ENCODE results near the gene TAMM41. TPM values are rescaled to one million over a fixed set of nuclear protein-coding genes. Genes with fewer than 3 reads are reported as not detected.
"Not testable (repeated sequence)": the region's sequence is repeated elsewhere in the genome, so short reads cannot be mapped to it uniquely, and the experiment has no call there.

Gene TAMM41, protein sequence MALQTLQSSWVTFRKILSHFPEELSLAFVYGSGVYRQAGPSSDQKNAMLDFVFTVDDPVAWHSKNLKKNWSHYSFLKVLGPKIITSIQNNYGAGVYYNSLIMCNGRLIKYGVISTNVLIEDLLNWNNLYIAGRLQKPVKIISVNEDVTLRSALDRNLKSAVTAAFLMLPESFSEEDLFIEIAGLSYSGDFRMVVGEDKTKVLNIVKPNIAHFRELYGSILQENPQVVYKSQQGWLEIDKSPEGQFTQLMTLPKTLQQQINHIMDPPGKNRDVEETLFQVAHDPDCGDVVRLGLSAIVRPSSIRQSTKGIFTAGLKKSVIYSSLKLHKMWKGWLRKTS
- total RNA-seq = 19.7 TPM
- long read RNA-seq, transcript TAMM41-206 (8 exons, 1,213 nt) = major isoform, 7 of 25 reads
- long read RNA-seq, partial matches to known transcripts = 8 of 25 reads
- long read RNA-seq, other reads (novel, unspliced or antisense) = 8 of 25 reads

DNA sequence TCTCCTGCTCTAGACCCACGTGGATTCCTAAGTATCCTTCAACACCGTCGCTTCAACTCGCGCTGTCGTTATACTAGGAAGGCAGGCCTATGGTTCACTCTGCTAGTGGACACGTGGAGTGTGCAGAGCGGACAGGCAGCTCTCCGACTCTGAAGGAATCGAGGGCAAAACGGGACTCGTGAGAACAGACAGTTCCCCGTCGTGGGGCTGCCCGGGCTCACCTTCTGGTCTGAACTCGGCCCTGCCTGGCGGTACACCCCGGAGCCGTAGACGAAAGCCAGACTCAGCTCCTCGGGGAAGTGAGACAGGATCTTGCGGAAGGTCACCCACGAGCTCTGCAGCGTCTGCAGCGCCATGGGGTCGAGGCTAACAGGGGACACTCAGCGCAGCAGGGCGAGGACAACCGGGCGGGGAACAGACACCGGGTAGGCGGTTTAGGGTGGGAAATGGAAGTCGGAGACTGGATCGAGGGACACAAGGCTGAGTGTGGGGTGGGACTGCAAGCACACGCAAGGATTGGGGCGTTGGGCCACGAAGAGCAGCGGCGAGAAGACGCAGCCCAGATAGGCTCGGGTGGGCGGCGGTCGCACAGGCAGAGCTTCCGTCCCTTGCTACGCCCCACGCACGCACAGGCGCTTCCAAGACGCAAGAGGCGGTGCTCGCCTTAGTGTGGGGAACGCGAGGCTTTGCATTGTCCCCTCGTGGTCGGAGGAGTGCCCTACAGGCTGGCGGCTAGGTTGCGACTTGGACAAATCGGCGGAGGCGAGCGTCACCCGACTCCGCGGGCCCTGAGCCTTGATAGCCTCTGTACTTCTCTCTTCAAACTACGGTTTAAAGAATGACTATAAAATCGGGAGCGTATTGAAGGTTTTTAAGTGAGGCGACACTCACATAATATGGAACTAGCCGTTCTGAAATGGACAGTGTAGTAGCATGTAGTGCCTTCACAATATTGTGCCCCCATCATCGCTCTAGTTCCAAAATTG, at the start of gene TAMM41:
Gene TAMM41 (minus strand): TSS at position 605 of the 986 bp plus-strand sequence. CDS start 249 bp downstream, at position 356.
- peak; percentile 94 for DNase-seq (ENCODE audit: low spot score)

DNA sequence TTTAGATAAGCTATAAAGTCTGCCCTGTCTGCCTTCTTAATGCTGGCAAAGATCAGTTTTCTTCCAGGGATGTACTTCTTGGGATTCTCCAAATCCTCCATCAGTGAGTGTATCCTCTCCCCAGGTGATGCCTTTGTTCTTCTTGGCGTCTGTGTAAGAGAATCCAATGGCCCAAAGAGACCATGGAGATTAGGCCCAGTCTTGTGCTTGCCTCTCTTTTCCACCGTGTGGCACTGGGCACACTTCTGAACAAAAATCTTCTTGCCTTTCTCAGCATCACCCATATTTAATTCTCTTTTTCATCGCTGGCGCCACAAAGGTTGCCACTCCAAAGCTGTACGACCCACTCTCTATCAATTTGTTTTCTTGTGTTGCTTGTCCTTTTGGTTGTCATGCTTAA, 32.2 kb upstream of the TAMM41 start:
- no peak for DNase-seq (ENCODE audit: low spot score)

DNA sequence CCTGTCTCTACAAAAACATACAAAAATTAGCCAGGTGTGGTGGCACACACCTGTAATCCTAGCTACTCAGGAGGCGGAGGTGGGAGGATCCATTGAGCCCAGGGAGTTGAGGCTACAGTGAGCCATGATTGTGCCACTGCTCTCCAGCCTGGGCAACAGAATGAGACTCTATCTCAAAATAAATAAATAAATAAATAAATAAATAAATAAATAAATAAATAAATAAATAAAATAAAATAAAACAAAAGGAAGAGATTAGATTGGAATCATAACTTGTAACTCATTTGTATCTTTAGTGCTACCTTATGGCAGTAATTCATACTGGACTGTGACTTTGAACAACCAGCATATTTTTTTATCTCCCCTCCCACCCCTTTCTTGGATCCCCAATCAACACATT, 28.0 kb upstream of the TAMM41 start:
- DNase-seq (ENCODE audit: low spot score) = not testable (repeated sequence)

DNA sequence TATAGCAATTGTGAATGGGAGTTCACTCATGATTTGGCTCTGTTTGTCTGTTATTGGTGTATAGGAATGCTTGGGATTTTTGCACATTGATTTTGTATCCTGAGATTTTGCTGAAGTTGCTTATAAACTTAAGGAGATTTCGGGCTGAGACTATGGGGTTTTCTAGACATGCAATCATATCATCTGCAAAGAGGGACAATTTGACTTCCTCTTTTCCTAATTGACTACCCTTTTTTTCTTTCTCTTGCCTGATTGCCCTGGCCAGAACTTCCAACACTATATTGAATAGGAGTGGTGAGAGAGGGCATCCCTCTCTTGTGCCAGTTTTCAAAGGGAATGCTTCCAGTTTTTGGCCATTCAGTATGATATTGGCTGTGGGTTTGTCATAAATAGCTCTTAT, 17.1 kb upstream of the TAMM41 start:
- not testable (repeated sequence) for DNase-seq (ENCODE audit: low spot score)

DNA sequence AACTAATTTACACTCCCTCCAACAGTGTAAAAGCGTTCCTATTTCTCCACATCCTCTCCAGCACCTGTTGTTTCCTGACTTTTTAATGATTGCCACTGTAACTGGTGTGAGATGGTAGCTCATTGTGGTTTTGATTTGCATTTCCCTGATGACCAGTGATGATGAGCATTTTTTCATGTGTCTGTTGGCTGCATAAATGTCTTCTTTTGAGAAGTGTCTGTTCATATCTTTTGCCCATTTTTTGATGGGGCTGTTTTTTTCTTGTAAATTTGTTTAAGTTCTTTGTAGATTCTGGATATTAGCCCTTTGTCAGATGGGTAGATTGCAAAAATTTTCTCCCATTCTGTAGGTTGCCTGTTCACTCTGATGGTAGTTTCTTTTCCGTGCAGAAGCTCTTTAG, 15.9 kb upstream of the TAMM41 start:
- not testable (repeated sequence) for DNase-seq (ENCODE audit: low spot score)

DNA sequence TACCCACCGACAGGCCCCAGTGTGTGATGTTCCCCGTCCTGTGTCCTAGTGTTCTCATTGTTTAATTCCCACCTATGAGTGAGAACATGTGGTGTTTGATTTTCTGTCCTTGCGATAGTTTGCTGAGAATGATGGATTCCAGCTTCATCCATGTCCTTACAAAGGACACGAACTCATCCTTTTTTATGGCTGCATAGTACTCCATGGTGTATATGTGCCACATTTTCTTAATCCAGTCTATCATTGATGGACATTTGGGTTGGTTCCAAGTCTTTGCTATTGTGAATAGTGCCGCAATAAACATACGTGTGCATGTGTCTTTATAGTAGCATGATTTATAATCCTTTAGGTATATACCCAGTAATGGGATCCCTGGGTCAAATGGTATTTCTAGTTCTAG, 15.5 kb upstream of the TAMM41 start:
- DNase-seq (ENCODE audit: low spot score) = not testable (repeated sequence)

DNA sequence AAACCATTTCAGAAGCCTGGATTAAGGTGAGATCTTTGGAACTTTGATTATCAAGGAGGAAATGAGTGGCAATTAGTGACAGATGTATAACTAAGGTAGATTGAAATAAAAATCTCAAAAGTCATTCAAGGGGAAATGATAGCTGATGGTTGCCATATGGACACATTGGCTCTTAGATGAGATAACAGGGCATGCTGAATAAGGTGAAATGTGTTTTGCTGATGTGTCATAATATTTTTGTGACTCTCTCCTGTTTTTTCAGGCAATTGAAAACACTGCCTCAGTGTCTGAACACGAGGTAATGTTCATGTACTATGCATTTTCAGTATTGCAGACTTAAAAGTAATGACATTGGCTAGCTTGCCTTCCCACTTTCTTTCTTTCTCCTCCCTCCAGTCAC, 13.5 kb upstream of the TAMM41 start:
- not testable (repeated sequence) for DNase-seq (ENCODE audit: low spot score)

DNA sequence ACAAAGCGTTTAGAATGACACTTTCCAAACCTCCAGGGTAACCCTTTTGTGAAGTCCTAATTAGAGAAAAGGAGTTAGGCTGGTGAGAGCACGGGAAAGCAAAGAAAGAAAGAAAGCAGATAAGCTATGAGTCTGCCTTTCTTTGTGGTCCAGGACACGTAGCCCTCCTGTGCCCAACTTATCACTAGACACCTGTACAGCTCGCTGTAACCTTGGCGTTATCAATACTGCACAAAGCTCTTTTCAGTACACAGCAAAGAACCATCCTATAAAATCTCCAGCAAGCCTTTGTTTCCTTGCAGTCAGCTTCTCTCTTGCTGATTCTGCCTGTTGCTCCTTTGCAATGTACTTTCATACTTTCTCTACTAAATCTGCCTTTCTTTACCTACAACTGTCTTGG, 6.8 kb upstream of the TAMM41 start:
- no peak for DNase-seq (ENCODE audit: low spot score)

DNA sequence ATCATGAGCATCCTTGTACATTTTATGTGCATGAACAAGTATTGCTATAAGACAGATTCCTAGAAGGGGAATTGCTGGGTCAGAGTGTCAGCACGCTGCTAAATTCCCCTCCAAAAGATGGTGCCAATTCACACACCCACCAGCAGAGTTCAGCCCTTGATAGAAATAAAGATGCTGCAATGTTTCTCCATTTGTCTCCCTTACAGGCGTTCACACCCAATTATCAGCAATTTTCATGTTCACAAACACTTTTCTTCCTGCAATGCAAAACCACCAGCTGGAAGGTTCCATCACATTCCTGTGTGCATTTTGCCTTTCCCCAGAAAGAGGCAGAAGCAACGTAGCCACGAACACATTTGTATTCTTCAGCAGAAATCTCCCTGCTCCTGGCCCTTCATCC, 3.3 kb upstream of the TAMM41 start:
- DNase-seq (ENCODE audit: low spot score) = no peak

DNA sequence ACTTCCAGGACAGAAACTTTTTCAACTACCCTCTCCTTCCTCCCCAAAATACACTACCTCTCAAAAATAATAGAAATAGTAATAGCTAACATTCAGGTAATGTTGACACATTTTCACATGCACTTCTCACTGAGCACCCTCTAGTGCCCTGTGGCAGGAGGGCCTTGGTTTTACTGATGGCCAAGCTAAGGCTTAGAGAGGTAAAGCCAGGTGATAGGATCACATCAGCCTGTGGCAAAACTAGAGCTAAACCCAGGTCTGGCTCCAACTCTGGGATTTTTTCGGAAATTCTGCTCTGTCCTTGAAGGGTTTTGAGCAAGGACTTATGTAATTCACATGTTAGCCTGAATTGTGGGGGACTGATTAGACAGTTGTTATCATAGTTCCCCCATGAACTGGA, 922 bp upstream of the TAMM41 start:
- DNase-seq (ENCODE audit: low spot score) = no peak

DNA sequence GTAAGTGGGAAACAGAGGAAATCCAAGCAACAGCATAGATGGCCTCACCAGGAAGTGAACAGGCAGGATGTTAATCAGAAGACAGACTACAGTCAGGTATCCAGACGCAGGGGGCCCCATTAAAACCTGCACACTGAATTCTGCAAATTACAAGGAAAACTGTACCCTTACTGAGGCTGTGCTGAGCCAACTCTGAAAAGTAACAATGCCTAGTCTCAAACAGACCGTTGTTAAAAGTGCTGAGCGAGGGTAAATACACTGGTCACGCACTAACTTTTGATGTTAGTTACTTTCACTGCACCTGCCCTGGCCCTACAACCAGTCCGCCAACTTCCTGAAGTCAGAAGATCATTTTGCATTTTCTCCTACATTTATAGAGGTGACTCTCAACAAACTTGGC, 1.0 kb downstream of the TAMM41 start:
- DNase-seq (ENCODE audit: low spot score) = no peak

DNA sequence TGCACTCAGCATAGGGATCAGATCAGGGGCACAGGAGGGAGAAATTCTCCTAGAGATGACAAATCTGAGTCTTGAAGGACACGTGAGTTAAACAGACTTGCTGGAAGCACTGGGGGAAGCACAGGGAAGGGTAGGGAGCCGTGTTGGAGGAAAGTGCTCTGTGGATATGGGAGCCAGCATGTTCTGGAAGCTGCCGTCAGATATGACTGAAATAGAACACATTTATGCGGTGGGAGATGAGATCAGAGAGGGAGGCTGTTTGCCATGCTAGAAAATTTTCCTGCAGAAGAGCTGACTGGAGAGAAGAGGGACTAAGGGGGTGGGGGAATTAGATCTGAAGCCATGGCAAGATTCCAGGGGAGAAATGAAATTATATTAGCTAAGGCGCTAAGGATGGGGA, 1.8 kb downstream of the TAMM41 start:
- DNase-seq (ENCODE audit: low spot score) = no peak

DNA sequence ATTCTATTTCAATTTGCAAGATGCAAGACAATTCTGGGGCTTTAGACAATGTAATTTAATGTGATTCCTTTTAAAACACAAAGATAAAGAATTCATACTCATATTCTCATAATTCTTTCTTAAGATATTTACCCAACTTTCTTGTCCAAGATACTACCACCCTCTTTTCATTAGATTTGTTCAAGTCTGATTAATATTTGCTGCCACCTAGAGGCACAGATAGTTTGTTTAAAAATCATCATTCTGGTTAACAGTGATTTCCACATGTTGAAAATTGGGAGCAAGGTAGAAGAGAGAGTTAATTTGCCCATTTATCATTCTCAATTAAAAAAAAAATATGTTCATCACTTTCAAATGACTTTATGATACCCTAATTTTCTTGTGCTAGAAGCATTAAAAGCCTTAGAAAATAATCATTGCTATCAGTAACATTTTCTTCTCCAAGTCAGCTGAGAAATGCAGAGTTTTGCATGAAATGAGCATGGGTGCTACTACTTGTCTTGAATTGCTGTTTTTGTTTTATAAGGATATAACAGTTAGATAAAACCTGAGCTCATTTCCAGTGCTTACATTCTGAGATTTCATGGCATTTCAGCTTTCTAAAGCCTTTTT, 11.6 kb downstream of the TAMM41 start:
- DNase-seq (ENCODE audit: low spot score) = no peak

DNA sequence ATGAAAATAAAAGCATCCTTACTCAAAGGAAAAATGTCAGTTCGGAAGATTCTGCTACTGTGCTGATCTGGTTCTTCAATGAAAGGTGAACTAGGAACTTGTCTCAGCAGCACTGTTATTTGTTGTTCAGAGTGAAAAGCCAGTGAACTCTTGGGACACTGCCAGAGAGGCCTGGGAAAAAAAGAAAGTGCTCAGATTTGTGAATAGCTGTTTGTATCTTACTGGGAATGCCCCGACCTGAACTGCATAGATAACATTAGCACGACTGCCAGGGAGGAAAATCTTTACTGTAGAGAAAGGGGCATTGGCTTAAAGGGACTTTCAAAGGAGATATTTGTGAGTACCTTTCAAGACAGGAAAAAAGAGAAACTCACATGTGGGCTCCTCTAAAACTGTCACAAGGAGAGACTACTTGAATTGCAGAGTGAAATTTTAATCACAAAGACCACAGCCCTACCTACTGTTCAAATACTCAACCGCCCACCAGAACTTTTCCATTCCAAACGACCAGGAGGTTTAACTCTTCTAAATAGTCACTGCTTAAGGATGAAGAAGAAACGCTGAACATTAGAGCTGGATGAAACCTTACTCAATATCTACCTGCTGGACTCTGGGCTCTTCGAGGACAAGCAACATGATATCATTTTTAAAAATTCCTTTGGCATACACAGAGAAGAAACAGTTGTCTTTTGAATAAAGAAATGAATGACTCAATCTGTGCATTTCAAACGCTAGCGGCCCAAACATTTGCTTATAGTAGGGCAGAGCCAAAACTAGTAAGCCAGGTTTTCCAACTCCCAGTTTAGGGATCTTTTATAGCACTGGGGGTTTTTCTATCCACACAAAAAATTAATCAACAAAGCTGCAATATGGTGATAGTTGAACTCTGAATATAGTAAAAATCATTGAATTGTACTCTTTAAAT, 13.4 kb downstream of the TAMM41 start:
- DNase-seq (ENCODE audit: low spot score) = no peak

DNA sequence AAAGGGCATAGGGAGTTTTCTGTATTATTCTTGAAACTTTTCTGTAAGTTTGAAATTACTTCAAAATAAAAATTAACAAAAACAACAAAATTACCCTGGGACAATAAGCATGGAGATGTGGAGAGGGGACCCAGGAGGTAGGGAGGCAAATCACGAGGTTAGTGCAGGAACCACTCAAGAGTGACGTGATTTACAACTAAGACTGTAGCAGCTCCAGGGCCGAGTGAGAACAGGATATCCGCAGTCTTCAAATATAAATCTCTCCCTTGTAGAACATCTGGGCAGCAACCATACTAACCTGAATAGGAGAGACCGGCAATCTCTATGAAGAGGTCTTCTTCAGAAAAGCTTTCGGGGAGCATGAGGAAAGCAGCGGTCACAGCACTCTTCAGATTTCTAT, 17.3 kb downstream of the TAMM41 start:
- DNase-seq (ENCODE audit: low spot score) = no peak

DNA sequence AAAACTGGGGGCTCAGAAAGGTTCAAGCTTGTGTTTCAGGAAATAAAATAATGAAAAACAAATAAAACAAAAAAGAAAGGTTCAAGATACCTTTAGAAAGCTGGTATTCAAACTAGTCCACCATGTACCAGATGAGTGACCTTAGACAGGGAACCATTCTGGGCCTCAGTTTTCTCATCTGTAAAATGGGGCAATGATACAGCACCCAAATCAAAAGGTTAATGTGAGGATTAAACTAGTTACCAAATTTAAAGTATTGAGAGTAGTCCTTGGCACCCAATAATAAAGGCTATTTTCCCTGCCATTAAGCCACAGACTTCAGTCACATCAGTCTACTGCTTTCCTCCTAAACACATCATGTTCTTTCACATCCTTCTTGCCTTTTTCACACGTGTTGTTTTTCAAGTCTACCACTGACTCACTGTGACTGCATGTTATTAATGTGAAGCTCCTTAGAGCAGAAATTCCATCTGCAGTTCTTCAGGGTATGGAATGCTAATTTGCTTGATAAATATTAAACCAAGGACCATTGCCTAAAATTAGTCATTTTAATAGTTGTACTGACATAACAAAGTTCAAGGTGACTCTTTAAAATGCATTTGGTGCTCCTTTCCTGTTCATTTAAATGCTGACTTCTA, 19.9 kb downstream of the TAMM41 start:
- DNase-seq (ENCODE audit: low spot score) = no peak

DNA sequence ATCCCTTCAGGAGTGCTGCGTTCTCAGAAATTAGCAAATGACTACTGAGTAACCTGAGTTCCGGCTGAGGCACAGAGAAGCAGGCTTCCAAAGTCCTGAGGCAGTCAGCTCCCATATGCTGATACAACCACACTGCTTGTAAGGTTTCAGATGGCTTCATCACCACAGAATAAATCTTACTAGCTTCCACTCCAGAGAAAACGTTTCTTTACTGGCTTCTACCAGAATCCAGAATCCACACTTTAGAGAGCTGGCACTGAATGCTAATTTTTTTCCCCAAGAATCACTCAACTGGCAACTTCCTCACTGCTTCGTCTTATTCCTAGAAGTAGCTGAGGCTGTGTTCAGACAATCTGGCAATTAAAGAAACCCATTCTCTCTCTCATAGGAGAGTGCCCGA, 21.4 kb downstream of the TAMM41 start:
- DNase-seq (ENCODE audit: low spot score) = no peak

DNA sequence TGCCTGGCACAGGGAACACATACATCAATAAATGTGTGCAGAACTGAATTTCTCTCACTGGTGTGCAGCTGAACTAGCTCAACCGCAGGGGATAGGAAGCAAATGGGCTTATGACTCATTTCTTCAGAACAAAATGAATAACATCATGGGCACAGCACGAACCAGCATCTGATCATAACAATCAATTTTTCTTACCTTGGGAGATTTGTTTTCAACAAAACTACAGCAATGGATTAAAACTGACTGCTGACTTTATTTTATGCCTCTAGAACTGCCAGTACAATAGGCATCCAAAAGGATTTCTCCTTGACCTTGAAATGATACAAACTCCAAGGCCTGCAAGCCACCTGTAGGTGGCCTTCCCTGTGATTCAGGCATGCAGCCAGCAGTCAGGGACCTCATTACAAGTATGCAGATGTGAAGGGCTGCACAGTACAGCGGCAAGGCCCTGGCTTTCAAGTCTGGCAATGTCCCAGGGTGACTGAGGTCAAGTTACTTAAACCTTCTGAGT, 26.1 kb downstream of the TAMM41 start:
- DNase-seq (ENCODE audit: low spot score) = no peak

DNA sequence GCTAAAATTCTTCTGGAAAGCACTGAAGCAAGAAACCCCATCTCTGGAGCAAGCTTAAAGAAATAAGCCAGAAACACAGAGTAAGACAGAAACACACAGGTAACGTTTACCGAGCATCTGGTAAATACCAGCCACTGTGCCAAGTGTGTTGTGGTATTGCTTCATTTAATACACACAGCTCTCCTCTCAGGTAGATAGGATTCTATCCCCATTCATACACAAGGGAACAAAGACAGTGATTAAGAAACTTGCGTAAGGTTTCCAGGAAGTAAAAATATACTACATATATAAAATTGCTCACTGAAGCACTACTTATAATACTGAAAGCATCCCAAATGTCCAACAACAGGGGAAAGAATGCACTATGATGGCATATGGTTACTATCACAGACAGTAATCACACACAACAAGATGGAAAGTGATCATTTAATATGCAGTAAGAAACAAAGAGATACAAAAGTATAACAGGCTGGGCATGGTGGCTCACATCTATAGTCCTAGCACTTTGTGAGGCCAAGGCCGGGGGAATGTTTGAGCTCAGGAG, 27.5 kb downstream of the TAMM41 start:
- DNase-seq (ENCODE audit: low spot score) = no peak
